ENCODE measurements around the gene FADS6.

Gene FADS6

GRCh38 chr17:74852237-74853047 is 41.0 kb downstream of the FADS6 start:
- TF ChIP-seq FOXP2 (optimal IDR thresholded peaks at IDR 0.05; ENCODE audit: borderline replicate concordance, extremely low read depth, extremely low read length, insufficient read depth) (no peak), POLR2AphosphoS5 (IDR thresholded peaks at IDR 0.05; ENCODE audit: low read depth, low read length) (no peak), SIN3A (IDR thresholded peaks at IDR 0.05; ENCODE audit: borderline replicate concordance, insufficient read depth, low read length) (no peak), TAF1 (IDR thresholded peaks at IDR 0.05; ENCODE audit: borderline replicate concordance, insufficient read depth, low read length) (no peak), REST (IDR thresholded peaks at IDR 0.05; ENCODE audit: insufficient read depth in 1 of 2, low read depth in 2 of 2, low read length in 2 of 2) (peak; percentile 31 to 80; a peak in 2 of 4 replicates)

GRCh38 chr17:74851612-74852236 is 41.7 kb downstream of the FADS6 start:
- no peak for TF ChIP-seq FOXP2 (optimal IDR thresholded peaks at IDR 0.05; ENCODE audit: borderline replicate concordance, extremely low read depth, extremely low read length, insufficient read depth)
- no peak for TF ChIP-seq SIN3A (IDR thresholded peaks at IDR 0.05; ENCODE audit: borderline replicate concordance, insufficient read depth, low read length)
- no peak for TF ChIP-seq REST (IDR thresholded peaks at IDR 0.05; ENCODE audit: insufficient read depth in 1 of 2, low read depth in 2 of 2, low read length in 2 of 2)
- no peak for TF ChIP-seq TAF1 (IDR thresholded peaks at IDR 0.05; ENCODE audit: borderline replicate concordance, insufficient read depth, low read length)
- TF ChIP-seq POLR2AphosphoS5 (IDR thresholded peaks at IDR 0.05; ENCODE audit: low read depth, low read length), result no peak

- TF ChIP-seq FOXP2 (optimal IDR thresholded peaks at IDR 0.05; ENCODE audit: borderline replicate concordance, extremely low read depth, extremely low read length, insufficient read depth) (no peak), REST (IDR thresholded peaks at IDR 0.05; ENCODE audit: insufficient read depth in 1 of 2, low read depth in 2 of 2, low read length in 2 of 2) (no peak), POLR2AphosphoS5 (IDR thresholded peaks at IDR 0.05; ENCODE audit: low read depth, low read length) (no peak), SIN3A (IDR thresholded peaks at IDR 0.05; ENCODE audit: borderline replicate concordance, insufficient read depth, low read length) (no peak), TAF1 (IDR thresholded peaks at IDR 0.05; ENCODE audit: borderline replicate concordance, insufficient read depth, low read length) (no peak)
Measured at GRCh38 chr17:74850914-74851313, 42.5 kb downstream of the FADS6 start.

- TF ChIP-seq SIN3A (IDR thresholded peaks at IDR 0.05; ENCODE audit: borderline replicate concordance, insufficient read depth, low read length) (no peak), TAF1 (IDR thresholded peaks at IDR 0.05; ENCODE audit: borderline replicate concordance, insufficient read depth, low read length) (no peak), POLR2AphosphoS5 (IDR thresholded peaks at IDR 0.05; ENCODE audit: low read depth, low read length) (no peak), REST (IDR thresholded peaks at IDR 0.05; ENCODE audit: insufficient read depth in 1 of 2, low read depth in 2 of 2, low read length in 2 of 2) (no peak), FOXP2 (optimal IDR thresholded peaks at IDR 0.05; ENCODE audit: borderline replicate concordance, extremely low read depth, extremely low read length, insufficient read depth) (no peak)
Measured at GRCh38 chr17:74850310-74850709, 43.1 kb downstream of the FADS6 start.
